Hypothalamus (tissue), 51 donors: ENCODE data around the gene PTMS.
"Not testable (repeated sequence)": the region's sequence is repeated elsewhere in the genome, so short reads cannot be mapped to it uniquely, and the experiment has no call there.

Experiments
- DNase-seq, 51 donors: peaks; one replicate each; lab custom pipeline; 2025; lab: John Stamatoyannopoulos, UW

Gene PTMS, protein sequence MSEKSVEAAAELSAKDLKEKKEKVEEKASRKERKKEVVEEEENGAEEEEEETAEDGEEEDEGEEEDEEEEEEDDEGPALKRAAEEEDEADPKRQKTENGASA

DNA sequence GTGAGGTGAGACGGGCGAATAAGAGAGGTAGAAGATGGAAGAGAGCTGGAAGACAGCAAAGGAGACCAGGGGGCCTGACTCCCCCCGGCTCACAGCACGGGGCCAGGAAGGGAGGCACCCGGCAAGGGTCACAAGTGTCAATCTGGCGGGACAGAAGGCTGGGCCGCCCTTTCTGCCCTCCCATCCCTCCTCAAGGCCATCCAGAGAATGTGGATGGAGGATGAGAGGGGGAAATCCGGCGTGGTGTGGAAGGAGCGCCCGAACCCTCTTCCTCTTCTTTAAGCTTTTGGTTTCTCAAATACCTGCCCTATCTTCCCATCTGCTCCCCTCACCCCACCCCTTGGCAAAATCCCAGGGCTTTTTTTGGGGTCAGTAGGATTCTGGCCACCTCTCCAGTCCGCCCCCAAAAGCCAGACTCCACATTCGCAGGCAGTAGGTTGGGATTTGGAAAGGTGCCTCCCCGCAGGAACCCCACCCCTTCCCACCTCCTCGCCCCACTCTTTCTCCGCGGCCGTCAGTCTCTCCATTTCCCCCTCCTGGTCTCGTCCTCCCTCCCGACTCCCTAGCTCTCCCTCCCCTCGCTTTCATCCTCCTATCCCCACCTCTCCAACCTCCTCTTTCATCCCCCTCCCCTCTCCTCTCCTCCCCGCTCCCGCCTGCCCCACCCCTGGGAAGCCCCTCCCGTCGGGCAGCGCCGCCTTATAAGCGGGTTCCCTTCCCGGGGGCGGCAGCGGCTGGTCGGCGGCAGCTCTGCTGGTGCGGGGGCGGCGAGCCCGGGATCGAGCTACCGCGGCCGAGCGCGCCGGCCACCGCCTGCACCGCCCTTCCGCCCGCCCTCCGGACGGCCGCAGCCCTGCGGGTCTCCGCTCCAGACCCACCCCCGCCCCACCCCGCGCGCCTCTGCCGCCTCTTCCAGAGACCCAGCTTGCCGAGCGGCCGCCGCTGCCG is at the start of gene PTMS:
TSS of gene PTMS (plus strand) at position 730 of the 948 bp plus-strand sequence. CDS start 343 bp downstream, outside the sequence.
- peak in 33 of 51 donors; percentile 18 to 78 (median 51) for DNase-seq

DNA sequence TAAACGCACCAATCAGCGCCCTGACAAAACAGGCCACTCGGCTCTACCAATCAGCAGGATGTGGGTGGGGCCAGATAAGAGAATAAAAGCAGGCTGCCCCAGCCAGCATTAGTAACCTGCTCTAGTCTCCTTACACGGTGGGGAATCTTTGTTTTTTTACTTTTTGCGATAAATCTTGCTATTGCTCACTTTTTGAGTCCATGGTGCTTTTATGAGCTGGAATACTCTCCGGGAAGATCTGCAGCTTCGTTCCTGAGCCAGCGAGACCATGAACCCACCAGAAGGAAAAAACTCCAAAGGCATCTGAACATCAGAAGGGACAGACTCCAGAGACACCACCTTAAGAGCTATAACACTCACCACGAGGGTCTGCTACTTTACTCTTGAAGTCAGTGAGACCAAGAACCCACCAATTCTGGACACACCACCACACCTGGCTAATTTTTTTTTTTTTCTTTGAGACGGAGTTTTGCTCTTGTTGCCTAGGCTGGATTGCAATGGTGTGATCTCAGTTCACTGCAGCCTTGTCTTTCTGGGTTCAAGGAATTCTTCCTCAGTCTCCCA is 49.2 kb upstream of the PTMS start:
- DNase-seq: no peak

DNA sequence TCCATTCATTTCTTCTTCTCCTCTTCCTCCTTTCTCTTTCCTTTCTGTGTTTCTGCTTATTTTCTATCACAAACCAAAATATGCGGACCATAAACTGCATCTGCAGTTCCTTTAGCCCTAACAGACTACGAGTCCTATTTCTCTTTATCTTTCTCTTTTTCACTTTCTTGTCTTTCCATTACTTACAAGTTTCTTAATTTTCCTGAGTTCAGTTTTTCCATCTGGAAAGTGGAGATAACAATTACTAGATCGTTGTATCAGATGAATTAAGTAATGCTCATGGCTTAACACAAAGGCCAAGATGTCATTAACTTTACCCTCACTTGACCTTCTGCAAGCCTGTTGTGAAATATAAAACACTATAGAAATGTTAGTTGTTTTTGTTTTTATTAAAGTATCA is 43.3 kb upstream of the PTMS start:
- DNase-seq: no peak

DNA sequence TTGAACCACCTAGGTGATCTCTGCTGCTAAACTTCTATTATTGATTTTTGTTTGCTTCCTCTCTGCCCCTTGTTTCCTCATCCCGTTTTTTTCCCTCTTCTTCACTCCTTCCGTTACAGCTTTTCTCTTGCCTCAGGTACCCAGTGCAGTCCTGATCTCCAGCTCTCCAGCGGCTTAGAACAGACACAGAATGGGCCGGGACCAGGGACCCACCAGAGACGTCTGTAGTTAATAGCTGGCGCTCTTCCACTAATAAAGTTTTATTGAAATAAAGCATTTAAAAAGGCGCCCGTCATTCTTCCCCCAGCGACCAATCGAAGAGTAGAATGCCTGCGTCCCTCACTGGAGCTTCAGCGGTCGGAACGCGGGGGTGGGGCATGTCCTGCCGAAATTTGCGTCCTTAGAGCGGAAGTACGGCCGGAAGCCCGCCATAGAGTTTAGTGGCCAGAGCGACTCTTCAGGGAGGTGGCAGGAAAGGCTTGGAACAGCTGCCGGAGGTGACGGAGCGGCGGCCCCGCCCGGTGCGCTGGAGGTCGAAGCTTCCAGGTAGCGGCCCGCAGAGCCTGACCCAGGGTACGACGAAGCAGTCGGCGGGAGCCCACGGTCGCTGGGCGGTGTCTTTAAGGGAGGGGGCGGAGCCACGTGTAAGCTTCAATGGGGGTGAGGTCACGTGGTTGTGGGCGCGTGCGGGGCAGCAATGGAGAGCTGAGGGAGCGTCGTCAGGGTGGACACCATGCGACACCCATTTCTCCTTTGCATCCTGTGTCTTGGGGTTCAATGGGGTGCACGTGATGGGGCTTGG is 42.4 kb upstream of the PTMS start, which contains the start of gene COPS7A:
TSS of gene COPS7A (plus strand) at position 440 of the 802 bp plus-strand sequence. CDS start 611 bp downstream, outside the sequence.
- peak; percentile 60 to 99 (median 97) for DNase-seq

DNA sequence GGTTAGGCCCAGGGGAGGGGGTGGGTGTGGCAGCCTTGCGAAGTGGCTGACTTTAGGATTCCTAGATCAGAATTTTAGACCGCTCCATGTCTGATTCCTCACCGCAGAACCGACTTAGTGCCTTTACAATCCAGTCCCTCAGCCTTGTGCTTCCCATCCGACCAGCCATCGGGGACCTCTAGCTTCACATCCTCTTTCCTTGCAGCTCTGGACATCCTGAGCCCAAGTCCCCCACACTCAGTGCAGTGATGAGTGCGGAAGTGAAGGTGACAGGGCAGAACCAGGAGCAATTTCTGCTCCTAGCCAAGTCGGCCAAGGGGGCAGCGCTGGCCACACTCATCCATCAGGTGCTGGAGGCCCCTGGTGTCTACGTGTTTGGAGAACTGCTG is 41.8 kb upstream of the PTMS start:
- peak in 7 of 51 donors; percentile 5 to 63 (median 39) for DNase-seq

DNA sequence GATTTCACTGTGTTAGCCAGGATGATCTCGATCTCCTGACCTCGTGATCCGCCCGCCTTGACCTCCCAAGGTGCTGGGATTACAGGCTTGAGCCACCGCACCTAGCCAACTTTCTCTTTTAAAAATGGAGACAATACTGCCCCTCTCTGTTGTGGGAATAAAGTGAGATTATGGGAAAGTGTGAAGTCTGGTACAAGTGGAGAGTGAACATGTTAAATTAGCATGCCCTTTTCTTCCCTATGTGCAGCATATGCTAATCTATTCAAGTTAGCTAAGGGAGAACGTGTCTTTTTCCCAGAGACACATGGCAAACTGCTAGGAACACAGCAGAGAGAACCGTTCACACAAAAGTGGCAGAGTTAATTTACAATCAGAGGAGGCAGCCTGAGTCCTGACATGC is 40.8 kb upstream of the PTMS start:
- DNase-seq: no peak

DNA sequence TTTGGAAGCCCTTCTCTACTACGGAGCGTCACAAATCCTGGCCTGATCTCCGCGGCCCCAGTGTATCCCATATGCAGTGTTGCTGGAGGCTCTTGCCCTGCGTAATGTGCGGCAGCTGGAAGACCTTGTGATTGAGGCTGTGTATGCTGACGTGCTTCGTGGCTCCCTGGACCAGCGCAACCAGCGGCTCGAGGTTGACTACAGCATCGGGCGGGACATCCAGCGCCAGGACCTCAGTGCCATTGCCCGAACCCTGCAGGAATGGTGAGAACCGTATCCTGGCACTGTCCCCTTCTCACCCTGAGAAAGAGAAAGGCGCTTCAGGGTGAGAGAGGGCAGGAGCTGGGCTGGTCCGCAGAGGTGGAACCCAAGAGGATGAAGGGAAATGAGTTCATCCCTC is 37.0 kb upstream of the PTMS start:
- no peak for DNase-seq

DNA sequence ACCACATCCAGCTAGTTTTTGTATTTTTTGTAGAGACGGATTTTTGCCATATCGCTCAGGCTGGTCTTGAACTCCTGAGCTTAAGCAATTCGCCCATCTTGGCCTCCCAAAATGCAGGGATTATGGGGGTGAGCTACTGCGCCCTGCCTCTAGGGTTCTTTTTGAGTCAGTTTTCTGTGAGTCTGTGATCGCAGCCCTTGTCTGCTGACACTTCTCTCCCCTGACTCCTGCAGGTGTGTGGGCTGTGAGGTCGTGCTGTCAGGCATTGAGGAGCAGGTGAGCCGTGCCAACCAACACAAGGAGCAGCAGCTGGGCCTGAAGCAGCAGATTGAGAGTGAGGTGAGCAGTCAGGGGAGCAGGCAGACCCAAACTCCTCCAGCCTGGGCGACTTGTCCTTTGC is 36.0 kb upstream of the PTMS start:
- DNase-seq: no peak

DNA sequence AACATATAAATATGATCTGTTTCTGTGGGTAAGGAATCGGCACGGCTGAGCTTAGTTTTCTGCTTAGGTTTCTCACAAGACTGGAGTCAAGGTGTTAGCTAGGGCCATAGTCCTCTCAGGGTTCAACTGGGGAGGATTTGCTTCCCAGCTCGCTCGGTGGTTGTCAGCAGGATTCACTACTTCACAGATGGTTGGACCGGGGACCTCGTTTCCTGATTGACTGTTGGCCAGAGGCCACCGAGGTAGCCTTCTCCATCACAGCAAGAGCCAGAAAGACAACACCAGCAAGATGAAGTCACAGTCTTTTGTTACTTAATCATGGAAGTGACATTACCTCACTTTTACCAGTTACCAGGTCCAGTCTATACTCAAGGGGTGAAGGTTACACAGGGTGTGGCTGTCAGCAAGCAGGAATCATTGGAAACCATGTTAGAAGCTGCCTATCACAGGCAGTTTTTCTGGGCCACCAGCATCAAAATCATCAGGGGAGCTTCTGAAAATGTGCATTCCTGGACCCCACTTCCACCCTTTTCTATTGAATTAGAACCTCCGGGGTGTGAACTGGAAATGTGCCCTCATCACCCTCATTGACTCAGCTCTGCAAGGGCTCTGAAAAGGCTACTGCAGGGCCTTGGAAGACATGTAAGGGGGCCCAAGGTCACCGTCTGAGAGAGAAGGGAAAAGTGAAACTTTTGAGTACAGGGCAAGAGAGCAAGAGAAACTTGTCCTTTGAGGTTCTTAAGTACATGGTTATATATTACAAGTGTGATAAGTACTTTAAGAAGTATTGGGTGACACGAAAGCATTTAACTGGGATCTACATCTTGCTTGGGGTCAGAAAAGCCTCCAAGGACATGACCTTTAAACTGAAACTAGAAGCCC is 31.4 kb upstream of the PTMS start:
- DNase-seq: no peak

DNA sequence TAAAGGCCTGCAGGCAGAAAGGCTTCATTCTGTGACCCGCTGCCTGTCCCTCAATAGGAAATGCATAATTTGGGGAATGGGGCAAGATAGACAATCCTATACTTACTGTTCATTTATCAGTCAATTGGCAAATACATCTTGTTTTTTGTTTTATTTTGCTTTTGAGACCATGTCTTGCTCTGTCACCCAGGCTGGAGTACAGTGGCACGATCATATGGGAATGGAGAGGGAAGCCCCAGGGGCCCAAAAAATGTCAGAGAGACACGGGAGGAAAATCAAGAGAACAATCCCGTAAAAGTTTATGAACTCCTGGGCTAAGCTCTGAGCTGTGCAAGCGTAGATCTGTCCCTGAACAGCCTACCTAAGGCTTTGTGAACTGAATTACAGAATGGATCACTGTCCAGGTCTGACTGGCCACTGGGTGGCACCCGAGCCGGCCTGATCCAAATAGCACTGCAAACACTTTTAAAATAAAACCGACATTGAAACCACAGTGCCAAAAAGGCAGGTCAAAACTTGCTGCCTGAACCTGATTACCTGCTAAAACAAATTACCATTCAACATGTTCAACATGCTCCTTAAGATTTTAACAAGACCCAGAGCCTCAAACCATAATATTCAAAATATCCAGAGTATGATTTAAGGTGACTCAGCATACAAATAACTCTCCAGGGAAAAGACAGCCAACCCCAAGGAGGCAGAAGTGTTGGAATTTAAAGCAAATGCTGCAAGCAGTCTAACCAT is 30.5 kb upstream of the PTMS start:
- DNase-seq: peak in 38 of 51 donors; percentile 1 to 63 (median 32)

DNA sequence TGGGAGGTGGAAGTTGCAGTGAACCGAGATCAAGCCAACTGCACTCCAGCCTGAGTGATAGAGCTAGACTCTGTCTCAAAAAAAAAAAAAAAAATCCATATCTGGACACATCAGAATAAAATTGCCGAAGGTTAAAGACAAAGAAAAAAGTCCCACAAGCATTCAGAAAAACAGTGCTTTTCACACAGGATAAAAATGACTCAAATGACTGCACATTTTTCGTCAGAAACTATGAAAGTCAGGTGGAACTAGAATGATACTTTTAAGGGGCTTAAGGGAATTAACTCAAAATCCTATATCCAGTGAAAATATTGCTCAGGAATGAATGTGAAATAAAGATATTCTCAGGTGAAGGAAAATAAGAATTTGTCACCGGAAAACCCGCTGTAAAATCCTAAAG is 29.4 kb upstream of the PTMS start:
- no peak for DNase-seq

DNA sequence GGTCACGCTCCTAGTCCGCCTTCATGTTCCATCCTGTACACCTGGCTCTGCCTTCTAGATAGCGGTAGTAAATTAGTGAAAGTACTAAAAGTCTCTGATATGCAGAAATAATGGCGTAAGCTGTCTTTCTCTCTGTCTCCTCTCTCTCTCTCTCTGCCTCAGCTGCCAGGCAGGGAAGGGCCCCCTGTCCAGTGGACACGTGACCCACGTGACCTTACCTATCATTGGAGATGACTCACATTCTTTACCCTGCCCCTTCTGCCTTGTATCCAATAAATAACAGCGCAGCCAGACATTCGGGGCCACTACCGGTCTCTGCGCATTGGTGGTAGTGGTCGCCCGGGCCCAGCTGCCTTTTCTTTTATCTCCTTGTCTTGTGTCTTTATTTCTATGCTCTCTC is 24.1 kb upstream of the PTMS start:
- DNase-seq: not testable (repeated sequence)

DNA sequence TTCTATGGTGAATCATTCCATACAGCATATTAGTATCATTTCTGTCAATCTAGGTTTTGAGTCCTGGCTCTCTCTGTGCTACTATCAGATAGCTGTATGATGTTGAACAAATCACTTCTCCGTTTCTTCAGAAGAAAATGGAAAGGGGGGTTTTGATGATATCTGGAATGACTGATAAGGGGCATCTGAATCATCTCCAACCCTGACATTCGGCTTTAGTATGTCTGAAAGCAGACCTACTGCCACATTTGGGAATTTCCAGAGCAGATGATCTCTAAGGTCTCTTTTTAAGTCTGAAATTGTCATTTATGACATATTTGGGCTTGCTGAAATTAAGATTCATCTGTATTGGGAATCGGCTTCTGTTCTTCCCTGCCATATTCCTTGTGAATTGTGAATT is 23.3 kb upstream of the PTMS start:
- DNase-seq: no peak

DNA sequence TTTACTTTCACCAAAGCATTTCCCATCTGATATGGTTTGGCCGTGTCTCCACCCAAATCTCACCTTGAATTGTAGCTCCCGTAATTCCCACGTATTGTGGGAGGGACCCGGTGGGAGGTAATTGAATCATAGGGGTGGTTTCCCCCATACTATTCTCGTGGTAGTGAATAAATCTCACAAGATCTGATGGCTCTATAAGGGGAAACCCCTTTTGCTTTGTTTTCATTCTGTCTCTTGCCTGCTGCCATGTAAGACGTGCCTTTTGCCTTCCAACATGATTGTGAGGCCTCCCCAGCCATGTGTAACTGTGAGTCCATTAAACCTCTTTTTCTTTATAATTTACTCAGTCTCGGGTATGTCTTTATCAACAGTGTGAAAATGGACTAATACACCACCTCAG is 22.9 kb upstream of the PTMS start:
- DNase-seq: not testable (repeated sequence)

DNA sequence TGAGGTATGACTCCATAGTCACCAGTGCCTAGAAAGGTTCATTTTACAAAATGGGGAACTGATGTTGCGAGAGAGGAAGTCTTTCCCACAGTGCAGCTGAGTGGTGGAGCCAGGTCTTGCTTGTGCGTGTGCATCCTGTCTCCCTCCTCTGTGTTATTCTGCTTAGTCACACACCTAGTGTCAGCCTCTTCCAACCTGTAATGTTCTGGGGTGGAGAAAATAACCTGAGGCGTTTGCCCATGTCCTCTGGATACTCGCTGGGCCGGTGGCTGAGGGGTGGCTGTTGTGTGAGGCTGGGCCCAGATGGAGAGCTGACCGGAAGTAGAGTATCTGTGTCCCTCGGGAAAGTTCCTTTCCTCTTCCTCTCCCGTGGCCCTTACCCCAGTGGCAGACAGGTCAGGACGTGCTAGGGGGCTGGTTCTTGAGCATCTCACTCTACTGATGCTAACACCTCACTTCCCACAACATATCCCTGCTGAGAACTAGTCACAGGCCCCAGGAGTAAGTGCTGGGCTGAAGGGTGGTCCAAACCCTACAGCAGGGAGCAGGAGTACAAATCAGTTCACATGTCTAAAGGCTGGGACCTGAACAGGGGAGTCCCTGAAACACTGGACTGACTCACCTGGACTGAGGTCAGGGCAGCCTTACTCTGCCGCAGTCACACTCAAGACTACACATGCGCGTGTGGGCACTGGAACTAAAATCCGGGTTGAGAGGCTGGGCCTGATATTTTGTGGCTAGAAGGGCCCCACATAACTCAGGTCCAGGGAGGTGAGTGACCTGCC is 20.2 kb upstream of the PTMS start:
- DNase-seq: peak in 1 of 51 donors; percentile 4

DNA sequence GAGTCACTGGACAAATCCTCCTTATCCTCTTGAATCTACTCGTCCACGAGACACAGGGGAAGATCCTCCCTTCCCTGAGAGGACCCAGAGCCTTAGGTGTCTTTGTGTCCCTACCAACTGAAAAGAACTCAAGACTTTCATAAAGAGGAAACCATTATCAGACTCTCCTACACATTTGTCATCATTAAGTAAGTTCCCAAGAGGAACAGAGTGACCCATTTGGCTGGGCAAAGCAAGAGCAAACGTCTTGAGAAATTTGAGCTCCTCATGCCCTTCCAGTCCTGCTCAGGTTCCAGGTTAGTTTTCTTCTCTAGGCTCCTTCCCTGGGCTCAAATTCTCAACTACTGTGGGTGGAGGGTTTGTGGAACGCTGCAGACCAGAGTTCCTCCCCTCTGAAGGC is 18.9 kb upstream of the PTMS start:
- DNase-seq: no peak

DNA sequence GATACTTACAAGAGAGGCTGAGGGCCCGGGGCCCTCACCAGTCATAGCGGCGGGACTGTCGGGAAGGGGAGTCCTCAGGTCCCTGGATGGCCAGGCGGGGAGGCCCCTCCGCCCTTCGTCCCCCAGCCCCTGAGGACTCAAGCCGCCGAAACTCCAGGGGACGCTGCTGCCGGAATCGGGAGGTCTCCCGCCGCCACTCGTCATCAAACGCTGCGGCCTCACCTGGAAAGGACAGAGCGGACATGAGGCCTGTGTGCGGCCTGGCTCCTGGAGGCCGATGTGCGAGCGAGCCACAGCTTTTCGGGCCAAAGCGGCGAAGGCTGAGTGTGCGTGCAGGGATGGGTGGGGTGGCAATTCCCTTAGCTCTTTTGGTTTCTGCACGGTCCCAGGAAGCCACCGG is 17.4 kb upstream of the PTMS start:
- no peak for DNase-seq

DNA sequence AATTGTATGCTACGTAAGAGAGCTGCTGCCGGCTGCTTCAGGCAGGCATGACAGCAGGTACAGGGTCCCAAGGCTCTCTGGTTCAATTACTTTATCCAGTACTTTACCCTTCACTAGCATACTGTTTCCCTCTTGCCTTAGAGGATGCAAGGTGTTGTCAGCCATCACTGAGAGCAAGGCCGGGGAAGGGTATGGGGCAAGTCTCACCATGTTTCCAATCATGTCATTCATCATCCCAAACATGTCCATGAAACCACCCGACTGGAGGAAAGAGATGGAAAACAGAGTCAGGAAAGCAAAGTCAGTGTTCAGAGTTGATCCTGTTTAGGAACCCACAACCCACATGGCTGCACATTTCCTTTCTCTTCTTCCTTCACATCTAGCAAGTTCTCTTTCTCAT is 15.7 kb upstream of the PTMS start:
- no peak for DNase-seq
